ENCODE data around the gene ZNF827.

ZNF827 gene

GRCh38 chr4:145887241-145887991 lies 51.2 kb downstream of the ZNF827 start:
- DNase-seq, result no peak

- no peak for DNase-seq
Observed at GRCh38 chr4:145886871-145887240, 51.8 kb downstream of the ZNF827 start.

- no peak for DNase-seq
Observed at GRCh38 chr4:145885666-145886065, 53.0 kb downstream of the ZNF827 start.

- DNase-seq, result no peak
Observed at GRCh38 chr4:145884775-145885174, 53.8 kb downstream of the ZNF827 start.

- DNase-seq, result no peak
Observed at GRCh38 chr4:145883101-145883694, 55.4 kb downstream of the ZNF827 start.

- no peak for DNase-seq
Observed at GRCh38 chr4:145882604-145883003, 56.0 kb downstream of the ZNF827 start.

GRCh38 chr4:145881989-145882388 lies 56.6 kb downstream of the ZNF827 start:
- no peak for DNase-seq

- DNase-seq, result no peak
Observed at GRCh38 chr4:145881576-145881975, 57.0 kb downstream of the ZNF827 start.

- no peak for DNase-seq
Observed at GRCh38 chr4:145880355-145880960, 58.2 kb downstream of the ZNF827 start.

- DNase-seq, result no peak
Observed at GRCh38 chr4:145879598-145879997, 59.0 kb downstream of the ZNF827 start.

- DNase-seq, result no peak
Observed at GRCh38 chr4:145878501-145879435, 59.9 kb downstream of the ZNF827 start.

- no peak for DNase-seq
Observed at GRCh38 chr4:145876531-145877180, 62.0 kb downstream of the ZNF827 start.

- DNase-seq, result no peak
Observed at GRCh38 chr4:145873901-145874300, 64.7 kb downstream of the ZNF827 start.

- DNase-seq, result no peak
Observed at GRCh38 chr4:145871209-145871608, 67.4 kb downstream of the ZNF827 start.

- no peak for DNase-seq
Observed at GRCh38 chr4:145870155-145871020, 68.2 kb downstream of the ZNF827 start.

- DNase-seq, result no peak
Observed at GRCh38 chr4:145868637-145869409, 69.8 kb downstream of the ZNF827 start.

- no peak for DNase-seq
Observed at GRCh38 chr4:145867406-145867805, 71.2 kb downstream of the ZNF827 start.

- DNase-seq, result no peak
Observed at GRCh38 chr4:145866991-145867390, 71.6 kb downstream of the ZNF827 start.

GRCh38 chr4:145865274-145865941 lies 73.2 kb downstream of the ZNF827 start:
- no peak for DNase-seq

GRCh38 chr4:145863191-145863590 lies 75.4 kb downstream of the ZNF827 start:
- DNase-seq, result no peak

Measured in CD4-positive, alpha-beta T cell treated with Interleukin-6 for 4 hours (primary cell).